NCI-H2107 (cell line): ENCODE data around the gene PDP2.

Source experiments
- DNase-seq: peaks from one replicate; lab custom pipeline; 2025; lab: John Stamatoyannopoulos, UW

PDP2 gene, protein sequence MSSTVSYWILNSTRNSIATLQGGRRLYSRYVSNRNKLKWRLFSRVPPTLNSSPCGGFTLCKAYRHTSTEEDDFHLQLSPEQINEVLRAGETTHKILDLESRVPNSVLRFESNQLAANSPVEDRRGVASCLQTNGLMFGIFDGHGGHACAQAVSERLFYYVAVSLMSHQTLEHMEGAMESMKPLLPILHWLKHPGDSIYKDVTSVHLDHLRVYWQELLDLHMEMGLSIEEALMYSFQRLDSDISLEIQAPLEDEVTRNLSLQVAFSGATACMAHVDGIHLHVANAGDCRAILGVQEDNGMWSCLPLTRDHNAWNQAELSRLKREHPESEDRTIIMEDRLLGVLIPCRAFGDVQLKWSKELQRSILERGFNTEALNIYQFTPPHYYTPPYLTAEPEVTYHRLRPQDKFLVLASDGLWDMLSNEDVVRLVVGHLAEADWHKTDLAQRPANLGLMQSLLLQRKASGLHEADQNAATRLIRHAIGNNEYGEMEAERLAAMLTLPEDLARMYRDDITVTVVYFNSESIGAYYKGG

DNA sequence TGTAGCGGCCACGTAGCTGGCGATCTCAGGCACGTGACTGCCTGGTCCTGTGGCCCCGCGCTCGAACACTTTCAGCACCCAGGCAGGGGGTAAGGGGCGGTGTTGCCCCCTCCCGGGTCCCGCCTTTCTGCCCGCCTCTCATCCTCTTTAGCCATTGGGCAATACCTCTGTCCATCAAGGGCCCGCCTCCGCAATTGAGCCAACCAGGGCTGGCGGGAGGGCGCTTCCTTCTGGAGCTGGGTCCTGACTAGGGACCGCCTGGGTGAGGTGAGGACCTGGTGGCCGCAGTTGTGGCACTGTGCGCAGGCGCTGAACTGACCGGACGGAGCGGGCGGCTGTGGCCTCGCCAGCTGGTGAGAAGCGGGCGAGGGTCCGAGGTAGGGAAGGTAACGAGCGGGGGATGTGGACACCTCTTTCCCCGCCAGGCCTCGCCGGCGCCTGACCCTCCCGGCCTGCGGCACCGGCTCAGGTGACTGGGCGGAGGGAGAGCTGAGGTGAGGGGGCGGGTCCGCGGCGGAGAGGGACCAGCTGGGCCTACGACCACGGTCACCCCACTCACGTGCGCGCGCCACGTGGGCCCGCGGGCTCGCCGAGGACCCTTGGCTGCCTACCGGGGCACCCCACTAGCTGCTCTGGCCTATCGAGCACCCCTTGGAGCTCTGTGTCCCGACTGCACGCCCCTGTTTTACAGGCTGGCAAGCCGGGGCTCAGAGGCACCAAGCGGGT is at the start of gene PDP2:
Gene PDP2 (plus strand): TSS at position 228 of the 726 bp plus-strand sequence. CDS start 3,770 bp downstream, outside the sequence.
- peak; percentile 88 for DNase-seq

DNA sequence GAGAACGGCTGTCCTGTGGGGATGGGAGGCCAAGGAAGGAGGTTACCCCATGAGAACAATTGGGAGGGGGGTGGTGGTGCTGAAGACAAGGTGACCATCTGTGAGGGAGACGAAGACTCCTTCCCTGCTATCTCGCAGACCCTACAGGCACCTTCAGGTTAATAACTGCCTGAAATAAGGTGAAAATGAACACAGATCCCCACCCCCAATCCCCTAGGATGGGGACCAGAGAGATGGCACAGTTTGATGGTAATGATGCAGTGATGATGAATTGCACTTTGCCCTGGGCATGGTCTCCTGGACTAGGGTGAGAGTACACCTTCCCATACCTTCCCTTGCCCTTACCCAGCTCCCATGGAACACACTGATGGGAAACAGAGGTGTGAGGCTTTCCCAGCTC is 48.1 kb upstream of the PDP2 start:
- DNase-seq, result no peak

DNA sequence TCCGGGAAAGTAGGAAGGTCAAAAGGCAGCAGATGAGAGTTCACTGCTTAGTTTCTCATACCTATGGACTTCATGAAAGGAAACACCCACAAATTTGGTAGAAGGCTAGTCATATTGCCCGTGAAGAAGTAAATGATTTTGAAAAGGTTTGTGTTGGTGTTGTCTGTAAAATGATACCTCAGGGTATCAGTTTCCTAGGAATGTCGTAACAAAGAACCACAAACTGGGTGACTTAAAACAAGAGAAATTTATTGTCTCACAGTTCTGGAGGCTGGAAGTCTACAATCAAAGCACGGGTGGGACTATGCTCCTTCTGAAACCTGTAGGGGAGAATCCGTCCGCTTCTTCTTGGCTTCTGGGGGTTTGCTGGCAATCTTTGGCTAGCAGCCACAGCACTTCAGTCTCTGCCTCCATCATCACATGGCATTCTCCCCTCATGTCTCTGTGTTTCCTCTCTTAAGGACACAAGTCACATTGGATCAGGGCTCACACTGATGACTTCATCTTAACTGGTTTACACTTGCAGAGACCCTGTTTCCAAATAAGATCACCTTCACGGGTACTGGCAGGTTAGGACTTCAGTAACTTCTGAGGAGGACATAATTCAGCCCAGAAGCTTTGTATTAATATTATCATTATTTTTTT is 47.5 kb upstream of the PDP2 start:
- DNase-seq, result peak; percentile 8

DNA sequence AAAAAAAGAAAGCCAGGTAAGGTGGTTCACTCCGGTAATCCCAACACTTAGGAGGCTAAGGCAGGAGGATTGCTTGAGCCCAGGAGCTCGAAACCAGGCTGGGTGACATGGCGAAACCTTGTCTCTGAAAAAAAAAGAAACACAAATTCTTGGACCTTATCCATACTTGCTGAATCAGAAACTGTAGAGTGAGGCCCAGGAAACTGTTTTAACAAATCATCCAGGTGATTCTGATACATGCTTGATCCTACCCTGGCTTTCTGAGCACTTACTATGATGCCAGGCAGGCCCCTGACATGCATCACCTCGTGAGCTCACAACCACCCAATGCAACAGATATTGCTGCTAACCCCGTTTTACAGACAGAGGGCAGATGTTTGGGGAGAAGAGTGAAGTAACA is 45.6 kb upstream of the PDP2 start:
- DNase-seq, result no peak

DNA sequence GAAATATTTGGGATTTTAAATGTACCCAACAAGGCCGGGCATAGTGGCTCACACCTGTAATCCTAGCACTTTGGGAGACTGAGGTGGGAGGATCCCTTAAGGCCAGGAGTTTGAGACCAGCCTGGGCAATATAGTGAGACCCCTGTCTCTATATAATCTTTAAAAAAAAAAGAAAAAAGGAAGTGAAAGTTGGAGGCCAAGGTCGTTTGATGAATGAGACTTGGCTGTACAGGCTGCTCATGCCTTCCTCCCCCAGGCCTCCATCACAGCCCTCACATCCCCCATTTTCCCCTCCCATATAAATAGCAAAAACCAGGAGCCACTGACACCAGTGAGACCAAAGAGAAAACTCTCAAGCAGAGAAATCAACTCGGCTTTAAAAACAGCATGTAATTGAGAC is 39.4 kb upstream of the PDP2 start:
- no peak for DNase-seq

DNA sequence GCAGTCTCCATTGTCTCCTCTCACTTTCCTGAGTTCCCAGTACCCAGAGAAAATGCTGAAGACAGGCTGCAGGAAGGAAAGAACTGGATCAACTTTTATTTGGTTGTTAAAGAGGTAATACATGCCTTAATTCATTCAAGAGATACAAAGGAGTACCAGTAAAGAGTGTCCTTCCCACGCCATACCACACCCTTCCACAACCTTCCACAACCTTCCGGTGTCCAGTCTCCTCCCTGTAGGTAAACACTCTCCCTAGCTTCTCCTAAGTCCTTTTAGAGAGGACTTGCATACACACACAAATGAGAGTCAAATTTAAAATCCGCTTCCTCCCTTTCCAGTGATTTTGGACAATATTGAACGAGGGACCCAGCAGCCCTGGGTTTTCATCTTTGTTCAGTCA is 38.9 kb upstream of the PDP2 start:
- DNase-seq, result no peak

DNA sequence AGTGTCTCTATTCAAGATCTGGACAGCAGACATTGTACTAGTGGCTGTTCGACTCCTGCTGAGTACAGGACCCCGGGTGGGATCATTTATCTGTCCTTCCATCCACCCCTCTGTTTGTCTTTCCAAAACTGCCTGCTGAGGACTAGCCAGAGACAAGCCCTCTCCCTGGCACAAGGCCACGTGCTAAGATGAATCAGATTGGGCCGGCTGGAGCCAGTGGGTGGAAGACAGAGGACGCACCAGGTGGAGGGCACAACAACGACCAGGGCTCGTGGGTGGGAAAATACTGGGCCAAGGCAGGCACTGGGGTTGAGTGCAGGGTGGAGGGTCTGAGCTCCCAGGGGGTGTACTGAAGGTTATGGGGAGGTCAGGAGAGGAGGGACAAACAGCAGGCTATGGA is 37.5 kb upstream of the PDP2 start:
- DNase-seq, result no peak

DNA sequence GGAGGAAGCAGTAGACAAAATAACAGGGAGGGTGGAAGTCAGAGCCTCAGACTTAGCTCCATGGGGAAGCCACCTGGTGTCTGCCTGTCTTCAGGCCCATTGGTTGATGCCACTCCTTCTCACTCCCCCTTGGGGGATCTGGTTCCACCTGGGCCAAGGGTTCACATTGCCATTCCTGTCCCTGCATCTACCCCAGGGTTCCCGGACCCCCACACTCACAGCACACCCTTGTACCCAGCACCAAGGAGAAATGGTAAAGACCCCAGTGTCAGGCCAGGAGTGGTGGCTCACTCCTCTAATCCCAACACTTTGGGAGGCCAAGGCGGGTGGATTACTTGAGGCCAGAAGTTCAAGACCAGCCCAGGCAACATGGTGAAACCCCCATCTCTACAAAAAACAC is 37.1 kb upstream of the PDP2 start:
- DNase-seq, result no peak

DNA sequence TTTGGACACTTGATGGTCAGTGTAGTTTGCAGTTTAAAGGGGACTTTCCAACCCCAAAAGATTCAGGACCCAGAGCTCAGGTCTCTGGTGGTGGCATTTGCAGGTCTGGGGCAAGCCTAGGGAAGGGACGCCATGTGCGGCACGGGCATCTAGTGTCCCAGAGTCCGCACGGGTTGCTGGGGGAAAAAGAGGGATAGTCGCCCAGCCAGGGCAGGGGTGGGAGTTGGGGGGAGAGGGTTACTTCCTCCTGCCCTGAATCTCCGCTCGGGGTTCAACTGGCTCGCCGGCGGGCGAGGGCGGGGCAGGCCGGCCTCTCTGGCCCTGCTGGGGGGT is 36.3 kb upstream of the PDP2 start:
- no peak for DNase-seq

DNA sequence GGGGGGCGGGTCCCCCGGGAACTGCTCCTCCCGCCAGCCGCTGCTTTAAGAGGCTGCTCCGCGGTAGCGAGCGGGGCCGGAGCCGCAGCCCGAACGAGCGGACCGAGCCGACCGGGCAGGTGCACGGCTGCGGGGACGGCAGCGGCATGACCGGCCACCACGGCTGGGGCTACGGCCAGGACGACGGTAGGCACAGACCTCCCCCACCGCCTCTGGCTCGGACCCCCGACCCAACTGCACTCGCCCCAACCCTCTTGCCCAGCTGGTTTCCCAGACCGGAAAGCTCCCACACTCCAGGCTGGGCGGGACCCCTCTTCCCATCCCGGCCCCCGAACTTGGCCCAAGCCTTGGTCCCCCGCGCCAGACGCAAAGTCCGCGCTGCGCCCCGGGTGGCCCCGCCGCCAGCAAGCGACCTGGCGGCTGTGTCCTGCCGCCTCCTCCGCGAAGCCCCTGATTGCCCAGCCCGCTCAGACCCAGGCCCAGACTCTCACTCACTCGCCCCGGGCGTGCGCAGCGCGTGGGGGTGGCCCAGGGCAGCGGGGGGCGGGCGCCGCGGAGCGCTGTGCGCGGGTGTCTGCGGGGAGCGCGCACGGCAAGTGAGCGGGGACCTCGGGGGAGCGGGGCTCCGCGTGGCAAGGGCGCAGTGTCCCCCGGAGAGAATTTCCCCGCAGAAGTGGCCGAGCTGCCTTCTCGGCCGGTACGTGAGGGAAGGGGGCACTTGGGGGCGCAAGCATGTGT is 35.8 kb upstream of the PDP2 start, which contains the start of gene CA7:
Gene CA7 (plus strand): TSS at position 73 of the 738 bp plus-strand sequence. CDS start 74 bp downstream, at position 147.
- no peak for DNase-seq

DNA sequence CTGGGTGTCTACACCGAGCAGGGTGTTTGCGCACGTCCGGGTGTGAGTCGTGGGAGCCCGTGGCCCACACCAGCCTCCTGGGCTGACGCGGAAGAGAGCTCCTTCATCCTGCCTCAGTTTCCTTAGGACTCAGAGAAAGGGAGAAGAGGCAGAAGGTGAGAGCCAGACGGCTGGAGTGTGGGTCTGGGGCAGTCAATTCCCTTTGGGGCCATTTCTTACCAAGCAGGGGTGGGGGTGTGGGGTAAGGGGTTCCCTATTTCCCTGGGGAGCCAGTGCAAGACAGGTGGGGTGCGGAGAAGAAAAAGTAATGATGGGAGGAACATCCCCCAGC is 35.3 kb upstream of the PDP2 start:
- no peak for DNase-seq

DNA sequence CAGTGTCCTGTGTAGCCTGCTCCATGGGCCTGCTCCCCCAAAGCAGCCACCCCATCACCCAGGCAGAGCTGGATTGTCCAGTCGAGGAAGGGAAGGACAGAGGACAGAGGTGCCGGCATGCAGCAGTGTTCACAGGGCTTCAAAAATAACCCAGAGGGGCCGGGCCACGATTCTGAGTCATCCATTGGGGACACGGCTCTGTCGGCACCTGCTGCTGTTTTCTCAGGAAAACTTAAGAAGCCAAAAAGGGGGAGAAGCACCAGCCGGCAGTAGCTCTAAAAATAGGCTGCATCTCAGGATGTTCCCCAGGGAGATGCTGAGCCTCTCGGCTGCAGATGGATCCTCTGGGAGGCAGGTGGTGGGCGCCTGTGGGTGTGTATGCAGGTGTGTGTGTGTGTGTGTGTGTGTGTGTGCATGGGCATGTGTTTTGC is 34.5 kb upstream of the PDP2 start:
- peak; percentile 43 for DNase-seq

DNA sequence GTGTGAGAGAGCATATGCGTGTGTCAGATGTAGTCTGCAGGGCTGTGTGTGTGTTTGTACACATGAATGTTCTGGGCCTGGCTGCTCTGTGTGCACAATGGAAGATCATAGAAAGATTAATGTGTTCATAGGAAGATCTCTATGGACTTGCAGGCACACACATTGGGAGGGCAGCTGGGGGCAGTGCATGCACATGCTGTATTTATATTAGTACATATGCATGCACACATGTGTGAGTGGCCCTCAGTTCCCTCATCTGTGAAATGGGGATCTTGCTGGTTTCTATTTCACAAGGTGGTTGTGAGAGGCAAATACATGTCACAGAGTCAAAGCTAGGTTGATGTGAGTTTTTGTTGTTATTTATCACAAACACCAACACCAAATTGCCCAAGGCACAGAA is 34.0 kb upstream of the PDP2 start:
- no peak for DNase-seq

DNA sequence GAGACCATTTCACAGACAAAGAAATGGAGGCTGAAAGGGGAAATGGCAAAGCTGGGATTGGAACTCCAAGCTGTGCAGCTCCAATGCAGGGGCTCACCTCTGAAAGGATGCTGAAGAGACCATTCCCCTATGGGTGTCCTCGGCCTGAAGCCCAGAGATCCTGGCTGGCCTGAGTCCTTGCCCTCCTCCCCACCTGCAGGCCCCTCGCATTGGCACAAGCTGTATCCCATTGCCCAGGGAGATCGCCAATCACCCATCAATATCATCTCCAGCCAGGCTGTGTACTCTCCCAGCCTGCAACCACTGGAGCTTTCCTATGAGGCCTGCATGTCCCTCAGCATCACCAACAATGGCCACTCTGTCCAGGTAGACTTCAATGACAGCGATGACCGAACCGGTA is 33.5 kb upstream of the PDP2 start:
- no peak for DNase-seq

DNA sequence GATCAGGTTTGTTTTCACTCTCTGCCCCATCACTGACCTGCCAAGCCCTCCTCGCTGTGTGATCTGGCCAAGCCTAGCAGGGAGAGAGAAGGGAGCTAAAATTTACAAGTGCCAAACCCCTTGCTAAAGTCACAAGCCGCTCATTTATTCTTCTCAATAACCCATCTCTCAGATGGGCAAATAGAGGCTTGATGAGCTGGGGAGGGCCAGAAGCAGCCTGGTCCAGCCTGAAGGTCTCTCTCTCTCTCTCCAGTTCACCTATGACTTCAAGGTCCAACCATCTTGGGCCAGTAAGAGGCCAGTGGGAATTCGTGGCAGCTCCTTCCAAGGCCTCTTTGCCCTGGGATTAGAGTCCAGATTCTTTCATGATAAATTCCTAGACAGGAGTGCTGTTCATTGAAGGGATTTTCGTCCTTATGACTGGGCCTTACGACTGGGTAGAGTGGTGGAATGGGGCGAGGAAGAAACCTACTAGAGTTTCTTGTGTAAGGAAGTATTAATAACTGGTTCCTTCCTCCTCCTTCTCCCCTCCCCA is 32.7 kb upstream of the PDP2 start:
- no peak for DNase-seq

DNA sequence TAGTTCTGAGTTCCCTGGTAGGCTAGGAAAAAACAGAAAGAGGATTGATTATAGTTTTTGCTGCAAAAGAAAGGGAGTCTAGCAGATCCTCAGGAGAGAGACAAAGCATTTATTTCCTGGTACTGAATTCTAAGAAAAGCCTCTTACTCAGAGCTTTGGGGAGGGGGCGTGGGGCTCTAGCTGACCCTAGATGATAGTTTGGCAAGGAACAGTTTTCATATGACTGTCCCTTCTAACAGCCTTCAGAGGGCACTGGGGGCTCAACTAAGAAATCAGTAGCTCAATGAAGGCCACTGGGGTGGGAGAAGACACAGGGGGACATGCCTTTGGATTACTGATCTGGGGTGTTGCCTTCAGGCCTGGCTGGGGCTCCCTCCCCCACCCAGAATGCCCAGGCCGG is 32.1 kb upstream of the PDP2 start:
- DNase-seq, result no peak

DNA sequence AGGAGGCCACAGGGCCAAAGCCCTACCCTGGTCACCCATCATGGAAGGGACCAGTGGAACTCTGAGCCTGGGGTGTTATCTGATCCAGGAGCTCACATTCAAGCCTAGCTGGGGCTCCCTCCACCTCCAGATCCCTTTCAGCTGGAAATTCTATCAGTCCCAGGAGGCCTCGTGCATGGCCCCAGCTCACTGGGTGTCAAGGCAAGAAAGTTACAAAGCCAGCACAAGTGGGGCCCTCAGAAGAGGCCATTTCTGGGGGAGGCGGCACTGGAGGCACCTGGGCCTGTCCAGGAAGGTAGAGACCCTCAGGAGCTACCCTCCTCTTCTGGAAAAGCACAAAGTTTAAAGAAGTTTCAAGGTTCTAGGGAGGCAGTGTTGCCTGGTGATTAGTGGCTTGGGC is 31.3 kb upstream of the PDP2 start:
- DNase-seq, result no peak

DNA sequence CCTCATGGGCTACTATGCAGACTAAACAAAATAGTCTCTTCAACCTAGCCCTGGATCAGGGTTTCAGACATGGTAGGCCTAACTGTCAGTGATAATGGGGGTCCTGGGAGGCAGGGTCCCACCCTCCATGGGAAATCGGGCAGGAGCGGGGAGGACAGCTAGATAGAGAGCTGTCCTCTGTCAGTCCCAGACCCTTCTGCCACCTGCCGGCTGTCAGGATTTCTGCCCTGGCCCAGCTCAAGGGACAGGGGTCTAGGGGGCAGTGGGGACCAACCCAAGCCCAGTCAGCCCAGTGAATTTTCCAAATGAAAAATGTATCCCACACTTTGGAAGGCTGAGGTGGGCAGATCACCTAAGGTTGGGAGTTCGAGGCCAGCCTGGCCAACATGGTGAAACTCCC is 30.8 kb upstream of the PDP2 start:
- no peak for DNase-seq

DNA sequence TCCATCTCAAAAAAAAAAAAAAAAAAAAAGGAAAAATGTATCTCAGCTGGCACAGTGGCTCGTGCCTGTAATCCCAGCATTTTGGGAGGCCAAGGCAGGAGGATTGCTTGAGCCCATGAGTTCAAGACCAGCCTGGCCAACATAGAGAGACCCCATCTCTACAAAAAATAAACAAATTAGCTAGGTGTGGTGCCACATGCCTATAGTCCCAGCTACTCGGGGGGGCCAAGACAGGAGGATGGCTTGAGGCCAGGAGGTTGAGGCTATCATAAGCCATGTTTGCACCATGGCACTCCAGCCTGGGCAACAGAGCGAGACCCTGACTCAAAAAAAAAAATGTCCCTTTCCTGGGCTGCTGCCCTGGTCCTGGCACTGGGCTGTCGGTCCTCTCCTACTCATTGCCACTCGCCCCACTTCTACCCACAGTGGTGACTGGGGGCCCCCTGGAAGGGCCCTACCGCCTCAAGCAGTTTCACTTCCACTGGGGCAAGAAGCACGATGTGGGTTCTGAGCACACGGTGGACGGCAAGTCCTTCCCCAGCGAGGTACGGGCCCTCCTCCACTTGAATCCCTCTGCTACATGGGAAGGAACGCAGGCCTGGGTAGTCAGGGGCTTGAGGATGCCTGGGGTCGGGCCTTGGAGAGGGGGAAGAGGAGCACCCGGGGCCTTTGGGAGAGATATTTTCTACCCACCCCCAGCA is 30.1 kb upstream of the PDP2 start:
- no peak for DNase-seq

DNA sequence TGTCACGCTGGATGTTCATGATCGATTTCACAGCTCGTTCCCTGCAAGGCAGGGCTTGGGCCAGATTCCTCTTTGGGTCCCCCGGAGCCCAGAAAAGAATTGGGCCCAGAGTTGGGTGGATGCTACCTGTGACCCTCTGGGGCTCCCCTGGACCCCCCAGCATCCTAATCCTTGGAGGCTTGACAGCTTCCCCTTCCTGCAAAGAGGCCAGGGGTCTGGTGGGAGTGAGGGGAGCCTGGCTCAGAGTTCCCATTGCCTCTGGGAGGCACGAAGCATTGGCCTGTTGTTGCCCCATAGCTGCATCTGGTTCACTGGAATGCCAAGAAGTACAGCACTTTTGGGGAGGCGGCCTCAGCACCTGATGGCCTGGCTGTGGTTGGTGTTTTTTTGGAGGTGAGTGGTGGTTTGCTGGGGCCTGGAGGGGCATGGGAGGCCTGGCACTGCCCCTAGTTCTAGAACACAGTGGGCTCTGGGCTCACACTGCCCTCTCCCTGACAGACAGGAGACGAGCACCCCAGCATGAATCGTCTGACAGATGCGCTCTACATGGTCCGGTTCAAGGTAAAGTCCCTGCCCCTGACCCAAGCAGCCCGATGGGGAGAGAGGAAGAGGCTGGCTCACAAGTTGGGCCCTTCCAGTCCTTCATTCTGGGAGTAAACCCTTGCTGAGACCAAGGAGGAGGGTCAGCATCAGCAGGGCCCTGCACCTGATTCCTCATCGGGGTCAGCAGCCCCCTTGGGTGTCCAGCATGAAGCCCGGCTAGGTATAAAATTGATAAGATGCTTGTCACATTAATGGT is 28.9 kb upstream of the PDP2 start:
- DNase-seq, result no peak
